GM12891 (cell line): ENCODE data around the gene RBMS3.

ENCODE experiments used
- POLR2A ChIP-seq: IDR thresholded peaks from 2 replicates; pipeline ENCODE4 v1.6.1; 2011; ENCODE audit warnings: low read depth, low read length, control low read depth
- POLR2AphosphoS5 ChIP-seq: IDR thresholded peaks from 2 replicates; pipeline ENCODE4 v1.6.1; 2011; ENCODE audit warnings: low read depth, low read length, control low read depth

DNA sequence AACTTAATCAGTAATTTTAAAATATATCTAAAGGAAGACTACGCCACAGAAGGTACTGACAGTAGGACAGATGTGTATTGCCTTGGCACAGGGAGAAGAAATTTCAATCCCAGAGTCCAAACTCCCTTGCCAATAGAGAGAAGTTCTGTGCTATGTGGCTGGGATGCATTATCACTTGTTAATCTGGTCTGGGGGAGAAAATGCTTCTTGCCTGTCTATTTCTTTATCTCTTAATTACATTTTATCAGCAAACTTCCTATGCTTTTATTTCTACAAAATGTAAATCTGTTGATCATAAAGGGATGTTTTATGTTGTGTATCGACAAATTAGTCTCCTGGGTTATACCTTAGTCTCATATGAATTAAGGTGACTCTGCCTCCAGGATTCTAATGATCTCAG lies 21.7 kb downstream of the RBMS3 start:
- no peak for TF ChIP-seq POLR2A
- no peak for TF ChIP-seq POLR2AphosphoS5
